Activated T-helper 17 cell treated with anti-CD3 and anti-CD28 coated beads, Interleukin-2, amount 50 U/mL, for 72 hours (primary cell): ENCODE data around the gene CAP1. TPM values are rescaled to one million over a fixed set of nuclear protein-coding genes. Genes with fewer than 3 reads are reported as not detected.
A peak's percentile ranks its signal among the peaks of the same experiment; 100 is the strongest.
"Not testable (repeated sequence)": the region's sequence is repeated elsewhere in the genome, so short reads cannot be mapped to it uniquely, and the experiment has no call there.

Source experiments
- ATAC-seq: fragments of 150-1000 bp; cut with Tn5 transposase; replicated peaks from 2 replicates; pipeline ENCODE4 v1.10.0; 2021; ENCODE audit warnings: mild to moderate bottlenecking, moderate library complexity
- H3K27ac Mint-ChIP-seq: one replicate; pipeline ENCODE4 v1.8.0; 2022; ENCODE audit warnings: mixed read lengths
- H3K27me3 Mint-ChIP-seq: one replicate; pipeline ENCODE4 v1.8.0; 2022; ENCODE audit warnings: mixed read lengths
- H3K36me3 Mint-ChIP-seq: one replicate; pipeline ENCODE4 v1.8.0; 2022; ENCODE audit warnings: low read depth, mild to moderate bottlenecking, mixed read lengths
- H3K4me1 Mint-ChIP-seq: one replicate; pipeline ENCODE4 v1.8.0; 2022; ENCODE audit warnings: mixed read lengths
- H3K4me3 Mint-ChIP-seq: one replicate; pipeline ENCODE4 v1.8.0; 2022; ENCODE audit warnings: mild to moderate bottlenecking, mixed read lengths
- H3K9me3 Mint-ChIP-seq: one replicate; pipeline ENCODE4 v1.8.0; 2022; ENCODE audit warnings: mixed read lengths
- total RNA-seq, 2 donors: library from RNA; stranded (reverse); gene quantifications; one replicate each; pipeline ENCODE4 v1.2.3, GENCODE V29; 2022

The CAP1 gene
- total RNA-seq, 2 donors from 2014 or later, result 405 to 687 TPM

GRCh38 chr1:40020447-40021085, 20.0 kb upstream of the CAP1 start:
- Mint-ChIP-seq H3K9me3 (no peaks in the 10 kb centered on the region), H3K27me3 (no peaks in the 10 kb centered on the region), H3K27ac (no peak overlapping the region), H3K4me1 (no peaks in the 10 kb centered on the region), H3K4me3 (no peak overlapping the region), H3K36me3 (no peaks in the 10 kb centered on the region)
- no peak for ATAC-seq

GRCh38 chr1:40023379-40023944, 17.1 kb upstream of the CAP1 start:
- no peak overlapping the region for H3K4me3 Mint-ChIP-seq
- no peak overlapping the region for H3K27ac Mint-ChIP-seq
- no peaks in the 10 kb centered on the region for H3K4me1 Mint-ChIP-seq
- no peak for ATAC-seq
- H3K36me3 Mint-ChIP-seq, result no peaks in the 10 kb centered on the region
- H3K9me3 Mint-ChIP-seq, result no peaks in the 10 kb centered on the region
- no peaks in the 10 kb centered on the region for H3K27me3 Mint-ChIP-seq

DNA sequence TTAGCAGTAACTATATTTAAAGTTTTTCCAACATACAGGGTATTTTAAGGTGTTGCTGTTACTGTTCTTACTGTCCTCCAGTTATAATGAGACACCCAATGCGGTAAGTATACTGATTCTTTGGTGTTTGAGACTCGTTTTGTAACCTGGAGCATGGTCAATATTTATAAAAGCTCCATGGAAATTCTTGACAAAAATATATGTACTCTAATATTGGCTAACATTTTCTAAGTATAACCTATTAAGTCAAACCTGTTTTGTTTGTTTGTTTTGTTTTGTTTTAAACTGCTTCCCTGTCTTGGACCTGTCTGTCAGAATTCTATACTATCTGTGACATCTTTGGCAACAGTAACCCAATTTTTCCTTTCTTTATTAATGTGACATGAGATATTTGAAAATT, 15.9 kb upstream of the CAP1 start:
- Mint-ChIP-seq H3K36me3 (no peaks in the 10 kb centered on the region), H3K9me3 (no peaks in the 10 kb centered on the region), H3K27me3 (no peaks in the 10 kb centered on the region), H3K4me1 (peaks cover 3% of the 10 kb centered on the region), H3K27ac (no peak overlapping the region), H3K4me3 (no peak overlapping the region)
- no peak for ATAC-seq

DNA sequence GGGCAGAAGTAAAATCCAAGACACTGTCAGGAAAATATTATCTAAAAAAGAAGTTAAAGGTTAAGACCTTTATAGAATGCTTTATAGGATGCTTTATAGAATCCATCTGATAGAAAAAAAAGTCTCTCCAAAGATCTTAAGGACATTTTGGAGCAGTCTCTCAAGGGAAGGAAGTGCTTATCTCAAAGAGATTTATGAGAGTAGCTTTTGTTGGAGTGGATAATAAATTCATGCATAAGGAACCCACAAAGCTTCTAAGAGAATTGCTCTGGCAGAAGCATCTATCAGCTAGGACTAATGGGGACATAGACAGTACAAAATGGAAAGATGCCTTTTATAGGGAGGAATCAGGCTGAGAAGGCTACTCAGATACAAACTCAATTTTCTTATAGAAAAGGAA, 12.9 kb upstream of the CAP1 start:
- Mint-ChIP-seq H3K27me3 (no peaks in the 10 kb centered on the region), H3K36me3 (no peaks in the 10 kb centered on the region), H3K4me3 (no peak overlapping the region), H3K27ac (no peak overlapping the region), H3K4me1 (peaks cover 10% of the 10 kb centered on the region), H3K9me3 (no peaks in the 10 kb centered on the region)
- no peak for ATAC-seq

DNA sequence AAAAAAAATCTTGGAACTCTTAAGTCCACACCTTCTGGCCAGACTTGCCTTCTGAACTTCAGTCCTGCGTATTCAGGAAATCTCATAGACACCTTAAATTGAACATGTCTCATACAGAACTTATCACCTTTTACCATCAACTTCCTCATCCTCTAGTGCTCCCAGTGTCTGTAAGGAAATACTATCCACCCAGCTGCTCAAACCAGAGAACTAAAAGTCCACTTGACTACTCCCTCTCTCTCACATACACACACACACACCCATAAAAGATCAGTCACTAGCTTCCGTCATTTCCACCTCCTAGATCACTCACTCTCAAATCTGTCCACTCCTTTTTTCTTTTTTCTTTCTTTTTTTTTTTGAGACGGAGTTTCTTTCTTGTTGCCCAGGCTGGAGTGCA, 10.9 kb upstream of the CAP1 start:
- Mint-ChIP-seq H3K9me3 (no peaks in the 10 kb centered on the region), H3K27me3 (no peaks in the 10 kb centered on the region)
- ATAC-seq, result no peak

DNA sequence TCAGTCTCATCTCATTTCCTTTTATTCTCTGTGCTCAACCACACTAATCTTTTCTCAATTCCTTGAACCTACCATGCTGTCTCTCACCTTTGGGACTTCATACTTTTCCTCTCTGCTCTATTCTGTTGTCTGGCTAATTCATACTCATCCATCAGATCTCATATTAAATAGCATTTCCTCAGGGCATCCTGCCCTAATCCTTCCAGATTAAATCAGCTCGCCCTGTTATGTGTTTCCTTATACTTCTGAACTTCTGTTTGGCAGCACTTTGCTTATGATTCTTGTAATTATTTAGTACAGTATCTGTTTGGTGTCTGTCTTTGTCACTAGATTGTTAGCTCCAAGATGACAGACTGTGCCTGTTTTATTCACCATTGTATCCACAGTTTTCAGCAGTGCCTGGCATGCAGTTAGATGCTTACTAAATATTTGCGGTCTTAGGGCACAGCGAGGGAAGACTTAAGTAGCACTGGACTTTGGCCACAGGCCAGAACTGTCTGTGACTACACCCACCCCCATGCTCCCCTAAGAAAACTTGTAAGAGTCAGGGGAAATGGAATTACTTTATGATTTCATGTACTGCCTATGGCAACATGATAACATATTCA, 9.9 kb upstream of the CAP1 start:
- Mint-ChIP-seq H3K36me3 (no peaks in the 10 kb centered on the region), H3K9me3 (no peaks in the 10 kb centered on the region), H3K4me1 (peaks cover 16% of the 10 kb centered on the region), H3K27ac (no peak overlapping the region), H3K4me3 (no peak overlapping the region), H3K27me3 (no peaks in the 10 kb centered on the region)
- ATAC-seq, result no peak

More for the DNA sequence above, 10.9 kb upstream of the CAP1 start:
- H3K27ac Mint-ChIP-seq, result no peak overlapping the region
- peaks cover 16% of the 10 kb centered on the region for H3K4me1 Mint-ChIP-seq
- H3K36me3 Mint-ChIP-seq, result no peaks in the 10 kb centered on the region
- H3K4me3 Mint-ChIP-seq, result no peak overlapping the region

DNA sequence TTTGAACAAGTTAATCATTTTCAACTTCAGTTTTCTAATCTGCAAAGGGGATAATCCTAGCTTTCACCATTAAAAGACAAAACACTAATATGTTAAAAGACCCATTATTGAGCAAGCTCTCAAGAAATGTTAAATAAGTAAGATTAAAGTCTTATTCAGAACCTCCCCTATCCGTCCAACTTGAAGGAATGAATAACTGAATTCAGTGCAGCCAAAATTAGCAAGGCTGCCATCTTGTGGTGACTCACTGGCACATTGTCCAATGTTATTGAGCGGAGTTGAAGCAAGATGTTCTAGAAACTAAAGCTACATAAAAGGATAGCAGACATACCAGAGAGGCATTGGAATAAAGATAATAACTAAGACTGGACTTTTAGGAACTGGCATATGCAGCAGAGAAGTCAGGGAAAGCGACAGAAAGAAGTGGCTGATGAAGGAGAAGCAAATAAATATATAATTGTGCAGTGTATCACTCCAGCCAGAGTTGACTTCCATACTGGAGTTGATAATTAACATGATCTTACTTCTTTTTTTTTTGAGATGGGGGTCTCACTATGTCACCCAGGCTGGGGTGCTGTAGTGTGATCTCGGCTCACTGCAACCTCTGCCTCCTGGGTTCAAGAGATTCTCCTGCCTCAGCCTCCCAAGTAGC, 8.2 kb upstream of the CAP1 start:
- Mint-ChIP-seq H3K27ac (no peak overlapping the region), H3K36me3 (no peaks in the 10 kb centered on the region), H3K4me1 (peaks cover 16% of the 10 kb centered on the region), H3K27me3 (no peaks in the 10 kb centered on the region), H3K9me3 (no peaks in the 10 kb centered on the region), H3K4me3 (peak overlapping the region; percentile 12)
- peak; percentile 79 for ATAC-seq

DNA sequence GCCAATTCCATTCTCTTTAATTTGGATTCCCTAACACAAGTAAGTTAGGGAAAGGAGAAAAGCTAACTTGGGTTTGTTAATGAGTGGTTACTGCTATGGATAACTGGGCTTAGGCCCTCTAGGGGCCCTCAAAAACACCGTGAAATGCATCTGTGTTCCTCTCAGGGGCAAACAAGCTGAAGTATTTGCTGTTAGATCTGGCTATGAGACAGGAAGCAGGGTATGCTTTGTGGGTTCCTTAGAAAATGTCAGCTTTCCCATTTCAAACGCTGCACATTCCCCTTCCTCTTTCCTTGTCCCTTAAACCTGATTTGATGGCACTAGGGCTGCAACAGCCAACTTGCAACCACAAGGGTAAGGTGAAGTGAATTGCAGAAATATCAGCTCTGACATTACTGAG, 5.7 kb upstream of the CAP1 start:
- H3K4me1 Mint-ChIP-seq, result peaks cover 18% of the 10 kb centered on the region
- H3K4me3 Mint-ChIP-seq, result peak overlapping the region; percentile 63
- H3K27ac Mint-ChIP-seq, result peak overlapping the region; percentile 87
- ATAC-seq, result no peak
- H3K27me3 Mint-ChIP-seq, result no peaks in the 10 kb centered on the region
- peaks cover 4% of the 10 kb centered on the region for H3K36me3 Mint-ChIP-seq
- H3K9me3 Mint-ChIP-seq, result no peaks in the 10 kb centered on the region

- Mint-ChIP-seq H3K4me1 (peaks cover 18% of the 10 kb centered on the region), H3K27ac (no peak overlapping the region), H3K27me3 (no peaks in the 10 kb centered on the region), H3K4me3 (no peak overlapping the region), H3K9me3 (no peaks in the 10 kb centered on the region), H3K36me3 (peaks cover 21% of the 10 kb centered on the region)
- no peak for ATAC-seq
Measured at GRCh38 chr1:40036574-40036973, 4.0 kb upstream of the CAP1 start.

DNA sequence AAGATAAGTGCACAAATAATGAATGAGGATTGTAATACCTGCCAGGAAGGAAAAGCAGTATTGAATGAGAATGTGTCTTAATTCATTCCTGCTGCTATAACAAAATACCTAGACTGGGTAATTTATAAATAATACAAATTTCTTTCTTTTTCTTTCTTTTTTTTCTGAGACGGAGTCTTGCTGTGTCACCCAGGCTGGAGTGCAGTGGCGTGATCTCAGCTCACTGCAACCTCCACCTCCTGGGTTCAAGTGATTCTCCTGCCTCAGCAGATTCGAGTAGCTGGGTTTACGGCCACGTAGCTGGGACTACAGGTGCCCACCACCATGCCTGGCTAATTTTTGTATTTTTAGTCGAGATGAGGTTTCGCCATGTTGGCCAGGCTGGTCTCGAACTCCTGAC, 3.3 kb upstream of the CAP1 start:
- H3K36me3 Mint-ChIP-seq, result peaks cover 28% of the 10 kb centered on the region
- H3K9me3 Mint-ChIP-seq, H3K27me3 Mint-ChIP-seq, H3K27ac Mint-ChIP-seq, H3K4me3 Mint-ChIP-seq, ATAC-seq: not testable (repeated sequence)
- H3K4me1 Mint-ChIP-seq, result peaks cover 21% of the 10 kb centered on the region

DNA sequence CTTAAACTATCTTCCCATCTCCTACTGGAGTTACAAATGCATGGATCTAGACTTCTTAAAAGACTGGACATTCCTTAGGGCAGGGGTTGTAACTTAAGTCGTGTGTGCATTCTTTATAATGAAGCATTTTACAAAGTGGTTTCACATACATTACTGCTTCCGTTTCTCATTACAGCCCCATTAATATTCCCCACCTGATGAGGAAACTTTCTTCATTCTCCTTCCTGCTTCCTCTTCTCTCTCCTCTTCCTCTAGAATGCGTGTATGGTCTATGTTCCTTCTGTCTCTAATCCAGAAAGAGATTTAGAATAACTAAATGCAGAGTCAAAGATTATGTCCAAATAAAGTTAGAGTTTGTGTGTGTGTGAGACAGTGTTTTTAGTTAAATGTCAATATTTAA, 1.8 kb upstream of the CAP1 start:
- Mint-ChIP-seq H3K9me3 (no peaks in the 10 kb centered on the region), H3K27ac (peak overlapping the region; percentile 84), H3K4me1 (peaks cover 25% of the 10 kb centered on the region), H3K4me3 (peak overlapping the region; percentile 87), H3K27me3 (no peaks in the 10 kb centered on the region), H3K36me3 (peaks cover 43% of the 10 kb centered on the region)
- no peak for ATAC-seq

DNA sequence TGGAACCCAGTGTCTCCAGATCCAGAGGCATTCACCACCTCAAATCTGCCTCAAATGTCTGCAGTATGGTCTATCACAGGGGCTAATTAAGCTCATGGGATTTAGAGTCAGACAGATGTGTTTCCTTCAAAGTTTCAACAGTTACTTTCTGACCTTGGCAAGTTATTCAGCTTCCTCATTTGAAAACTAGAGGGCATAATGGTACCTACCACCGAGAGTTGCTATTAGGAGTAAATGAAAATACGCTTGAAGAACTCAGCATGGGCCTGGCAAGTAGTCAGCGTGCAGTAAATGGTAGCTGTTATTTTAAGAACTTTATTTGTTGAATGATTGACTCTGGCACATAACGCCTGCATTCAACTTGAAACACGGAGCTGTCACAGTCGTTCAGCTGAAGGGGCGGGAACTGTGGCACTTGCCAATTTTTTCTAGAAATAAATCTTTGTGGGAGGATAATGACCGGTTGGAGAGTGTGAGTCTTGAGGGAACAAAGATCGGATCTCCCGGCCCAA, 1.2 kb upstream of the CAP1 start:
- peaks cover 49% of the 10 kb centered on the region for H3K36me3 Mint-ChIP-seq
- peak overlapping the region; percentile 87 for H3K4me3 Mint-ChIP-seq
- H3K4me1 Mint-ChIP-seq, result peaks cover 28% of the 10 kb centered on the region
- ATAC-seq, result no peak
- H3K9me3 Mint-ChIP-seq, result no peaks in the 10 kb centered on the region
- peak overlapping the region; percentile 84 for H3K27ac Mint-ChIP-seq
- no peaks in the 10 kb centered on the region for H3K27me3 Mint-ChIP-seq

DNA sequence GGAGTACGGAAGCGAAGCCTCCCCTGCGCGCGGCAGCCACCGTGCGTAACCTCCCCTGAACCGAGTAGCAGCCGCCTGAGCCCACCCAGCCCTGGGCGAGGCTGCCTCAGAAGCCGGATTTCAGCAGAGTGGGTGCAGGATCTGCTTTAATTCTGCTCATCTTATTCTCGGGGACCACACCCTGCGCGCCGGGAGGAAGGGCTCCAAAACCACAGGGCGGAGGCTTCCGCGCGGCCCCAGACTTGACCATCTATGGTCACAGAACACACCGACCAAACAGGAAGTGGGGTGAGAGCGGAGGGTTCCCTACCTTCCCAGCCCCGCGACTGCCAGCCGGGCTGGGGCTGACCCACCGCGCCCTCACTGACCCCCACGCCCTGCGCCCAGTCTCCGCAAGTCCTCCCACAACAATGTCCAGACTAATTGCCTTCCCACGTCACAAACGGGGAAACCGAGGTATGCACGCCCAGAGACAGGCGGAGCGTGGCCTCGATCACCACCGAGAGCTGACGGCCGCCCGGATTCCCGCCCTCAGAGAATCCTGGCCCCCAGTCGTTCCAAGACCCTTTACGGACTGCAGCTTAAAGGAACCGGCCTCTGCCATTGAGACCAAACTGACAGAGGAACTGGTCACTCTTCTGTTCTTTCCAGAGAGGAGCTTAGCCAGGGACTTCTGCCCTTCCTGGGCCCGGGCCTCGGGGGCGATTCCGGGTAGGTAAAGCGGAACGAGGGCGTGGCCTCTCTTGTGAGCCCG, 595 bp upstream of the CAP1 start:
- H3K4me3 Mint-ChIP-seq, result peak overlapping the region; percentile 87
- peaks cover 28% of the 10 kb centered on the region for H3K4me1 Mint-ChIP-seq
- peak overlapping the region; percentile 84 for H3K27ac Mint-ChIP-seq
- no peaks in the 10 kb centered on the region for H3K9me3 Mint-ChIP-seq
- no peaks in the 10 kb centered on the region for H3K27me3 Mint-ChIP-seq
- H3K36me3 Mint-ChIP-seq, result peaks cover 55% of the 10 kb centered on the region
- ATAC-seq, result peak; percentile 73

DNA sequence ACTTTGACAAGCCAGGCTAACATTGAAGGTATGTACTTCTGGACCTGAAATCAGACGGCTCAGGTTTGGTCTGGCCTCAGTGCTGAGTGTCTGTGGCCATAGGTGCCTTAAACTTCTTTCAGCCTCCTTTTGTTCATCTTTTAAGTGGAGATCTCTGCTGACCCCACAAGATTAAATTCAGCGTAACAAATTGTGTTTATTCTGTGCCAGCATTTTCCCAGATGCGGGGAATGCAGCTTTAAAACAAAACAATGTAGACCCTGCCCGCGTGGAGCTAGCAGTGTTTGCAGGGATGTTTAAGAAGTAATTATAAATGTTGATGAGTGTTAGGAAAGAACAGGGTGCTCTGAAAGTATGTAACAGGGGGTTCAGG, 923 bp downstream of the CAP1 start:
- Mint-ChIP-seq H3K4me3 (peak overlapping the region; percentile 87), H3K27me3 (no peaks in the 10 kb centered on the region), H3K4me1 (peaks cover 30% of the 10 kb centered on the region), H3K36me3 (peaks cover 70% of the 10 kb centered on the region), H3K9me3 (no peaks in the 10 kb centered on the region), H3K27ac (peak overlapping the region; percentile 84)
- ATAC-seq, result no peak
